Activated effector memory CD4-positive, alpha-beta T cell treated with Interleukin-2 at 50 U/mL for 16 hours (primary cell): Measurements from ENCODE around the gene INSR.
"Not testable (repeated sequence)": the region's sequence is repeated elsewhere in the genome, so short reads cannot be mapped to it uniquely, and the experiment has no call there.

Experiments used
- DNase-seq: peaks from one replicate; pipeline ENCODE4 v3.0.0-alpha.2; 2020

INSR gene

DNA sequence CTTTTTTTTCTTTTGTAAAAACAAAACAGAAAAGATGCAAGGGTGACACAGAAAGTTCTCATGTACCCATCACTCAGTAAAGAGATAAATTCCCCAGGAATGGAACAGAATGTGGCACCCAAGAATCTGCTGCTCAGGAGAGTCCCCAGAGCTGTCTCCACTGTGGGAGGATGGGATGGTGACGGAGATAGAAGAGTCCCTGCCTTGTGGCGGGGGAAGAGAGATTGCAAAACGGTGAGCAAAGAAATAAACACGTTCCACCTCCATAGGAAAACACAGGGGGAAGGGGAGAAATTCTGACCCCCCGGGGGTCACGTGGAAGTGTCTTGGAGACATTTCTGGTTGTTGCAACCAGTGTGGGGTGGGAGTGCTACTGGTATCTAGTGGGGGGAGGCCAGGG, 76.4 kb downstream of the INSR start:
- no peak for DNase-seq

- DNase-seq, result no peak
These were observed 77.8 kb downstream of the INSR start for GRCh38 chr19:7216373-7216902.

- DNase-seq, result no peak
These were observed 79.0 kb downstream of the INSR start for GRCh38 chr19:7215176-7215575.

DNA sequence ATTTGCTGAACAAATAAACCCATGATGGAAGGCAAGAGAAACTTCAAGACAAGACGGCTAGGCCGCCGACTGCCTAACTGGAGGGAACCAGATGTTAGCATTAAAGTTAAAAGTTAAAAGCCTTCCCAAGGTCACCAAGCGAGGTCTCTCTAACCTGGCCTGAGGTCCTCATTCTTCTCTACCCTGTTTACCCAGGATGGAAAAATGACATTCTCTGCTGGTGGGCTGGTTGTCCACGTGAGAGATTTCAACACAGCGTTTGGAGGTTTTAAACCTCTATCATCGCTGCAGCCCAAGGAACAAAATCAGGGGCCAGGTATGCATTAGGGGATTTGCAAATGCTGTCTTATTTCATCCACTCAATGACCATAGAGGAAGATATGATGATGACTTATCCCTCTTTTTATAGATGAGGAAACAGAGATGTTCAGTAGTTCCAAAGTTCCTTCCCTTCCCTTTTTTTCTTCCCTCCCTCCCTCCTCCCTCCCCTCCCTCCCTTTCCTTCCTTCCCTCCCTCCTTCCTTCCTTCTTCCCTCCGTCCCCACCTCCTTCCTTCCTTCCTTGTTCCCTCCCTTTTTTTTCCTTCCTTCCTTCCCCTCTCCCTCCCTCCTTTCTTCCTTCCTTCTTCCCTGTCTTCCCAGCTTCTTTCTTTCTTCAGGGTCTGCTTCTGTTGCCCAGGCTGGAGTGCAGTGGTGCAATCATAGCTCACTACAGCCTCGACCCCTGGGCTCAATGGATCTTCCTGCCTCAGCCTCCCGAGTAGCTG, 79.7 kb downstream of the INSR start:
- DNase-seq, result no peak

DNA sequence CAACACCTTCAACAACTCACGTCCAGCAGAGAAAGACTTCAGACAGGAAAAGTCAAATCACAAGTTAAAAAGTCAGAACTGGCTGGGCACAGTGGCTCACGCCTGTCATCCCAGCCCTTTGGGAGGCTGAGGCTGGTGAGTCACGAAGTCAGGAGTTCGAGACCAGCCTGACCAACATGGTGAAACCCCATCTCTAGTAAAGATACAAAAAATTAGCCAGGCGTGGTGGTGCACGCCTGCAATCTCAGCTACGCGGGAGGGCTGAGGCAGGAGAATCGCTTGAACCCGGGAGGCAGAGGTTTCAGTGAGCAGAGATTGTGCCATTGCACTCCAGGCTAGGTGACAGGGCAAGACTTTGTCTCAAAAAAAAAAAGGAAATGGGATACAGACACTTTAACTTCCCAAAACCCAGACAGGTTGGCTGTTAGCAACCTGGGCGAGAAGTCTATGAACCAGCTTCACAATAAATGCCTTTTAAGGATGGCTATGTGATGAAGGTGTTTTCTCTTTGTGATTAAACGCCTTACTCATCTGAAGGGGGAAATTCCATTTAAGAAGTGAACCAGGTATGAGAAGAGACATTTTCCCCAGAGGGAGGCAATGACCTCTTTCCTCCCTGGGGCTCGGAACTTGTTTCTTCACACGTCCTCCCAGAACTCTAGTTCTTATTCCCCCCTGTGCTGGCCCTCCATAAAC, 80.4 kb downstream of the INSR start:
- DNase-seq, result no peak

DNA sequence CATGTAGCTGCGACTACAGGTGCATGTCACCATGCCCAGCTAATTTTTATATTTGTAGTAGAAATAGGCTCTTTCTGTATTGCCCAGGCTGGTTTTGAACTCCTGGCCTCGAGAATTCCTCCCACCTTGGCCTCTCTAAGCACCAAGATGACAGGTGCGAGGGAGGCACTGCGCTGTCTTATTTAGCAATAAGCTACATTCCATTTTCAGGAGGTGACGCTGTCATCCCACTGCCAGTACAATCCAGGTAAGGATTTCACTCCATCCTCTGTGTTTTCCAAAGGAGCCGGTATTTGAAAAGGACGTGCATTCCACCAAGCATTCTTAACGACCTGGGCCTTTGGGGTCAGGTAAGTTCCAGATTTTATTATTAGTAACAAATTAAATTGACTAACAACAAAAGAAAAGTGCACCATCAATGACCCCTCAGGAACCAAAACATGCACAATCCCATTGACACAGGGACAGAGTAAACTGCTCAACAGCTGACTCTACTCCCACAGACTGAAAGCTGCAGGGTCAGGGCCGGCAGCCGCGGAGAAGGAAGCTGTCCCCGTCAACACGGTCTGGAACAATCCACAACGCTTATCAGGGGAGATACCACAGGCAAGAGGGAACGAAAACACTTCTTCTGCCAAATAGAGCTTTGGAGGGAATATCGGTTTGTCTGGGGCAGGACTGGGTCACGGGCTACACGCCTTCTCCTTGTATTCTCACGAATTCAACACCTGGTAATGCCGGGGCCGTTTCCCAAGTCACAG, 82.8 kb downstream of the INSR start:
- DNase-seq, result no peak

DNA sequence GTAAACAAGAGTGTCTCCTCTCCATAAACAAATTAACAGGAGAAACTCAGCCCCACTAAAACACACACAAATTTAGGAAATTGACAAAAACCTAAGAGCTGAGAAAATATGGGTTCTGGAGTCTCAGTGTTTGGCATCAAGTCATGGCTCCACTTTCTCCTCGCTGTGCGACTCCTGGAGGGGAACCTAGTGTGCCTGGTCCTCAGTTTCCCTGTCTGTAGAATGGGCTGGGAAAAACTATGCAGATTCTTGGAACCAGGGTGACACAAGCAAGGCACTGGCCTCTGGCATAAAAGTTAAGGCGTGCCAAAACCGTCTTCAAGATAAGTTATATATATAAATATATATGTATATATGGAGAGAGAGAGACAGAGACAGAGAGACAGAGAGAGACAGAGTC, 83.9 kb downstream of the INSR start:
- DNase-seq, result no peak

DNA sequence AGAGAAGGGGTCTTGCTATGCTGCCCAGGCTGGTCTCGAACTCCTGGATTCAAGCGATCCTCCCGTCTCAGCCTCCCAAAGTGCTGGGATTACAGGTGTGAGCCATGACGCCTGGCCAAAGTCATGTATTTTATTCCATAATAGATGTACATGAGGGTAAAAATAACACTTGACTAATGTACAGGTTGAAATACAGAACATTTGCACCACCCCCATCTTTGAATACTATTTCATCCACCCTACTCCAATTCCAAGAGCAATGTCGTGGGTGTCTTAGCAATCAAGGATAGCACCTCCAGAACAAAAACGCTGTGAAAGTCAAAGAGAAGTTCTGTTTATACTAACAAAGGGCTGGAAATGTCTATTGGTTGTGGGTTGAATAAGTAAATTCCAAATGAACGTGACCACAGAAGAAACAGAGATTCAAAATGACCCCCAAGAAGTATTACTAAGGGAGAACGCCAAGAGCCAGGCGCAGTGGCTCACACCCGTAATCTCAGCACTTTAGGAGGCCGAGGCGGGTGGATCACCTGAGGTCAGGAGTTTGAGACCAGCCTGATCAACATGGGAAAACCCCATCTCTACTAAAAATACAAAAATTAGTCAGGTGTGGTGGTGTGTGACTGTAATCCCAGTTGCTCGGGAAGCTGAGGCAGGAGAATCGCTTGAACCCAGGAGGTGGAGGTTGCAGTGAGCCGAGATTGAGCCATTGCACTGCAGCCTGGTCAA, 84.5 kb downstream of the INSR start:
- not testable (repeated sequence) for DNase-seq

DNA sequence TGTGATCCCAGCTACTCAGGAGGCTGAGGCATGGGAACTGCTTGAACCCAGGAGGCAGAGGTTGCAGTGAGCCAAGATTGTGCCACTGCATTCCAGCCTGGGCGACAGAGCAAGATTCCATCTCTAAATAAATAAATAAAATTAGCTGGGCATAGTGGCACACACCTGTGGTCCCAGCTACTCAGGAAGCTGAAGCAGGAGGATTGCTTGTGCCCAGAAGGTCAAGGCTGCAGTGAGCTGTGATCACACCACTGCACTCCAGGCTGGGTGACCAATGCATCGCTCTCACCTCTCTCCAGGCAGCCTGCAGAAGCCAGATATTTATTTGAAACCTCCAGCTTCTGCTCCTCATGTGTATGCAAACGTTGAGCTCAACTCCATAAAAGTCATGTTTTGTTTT, 85.2 kb downstream of the INSR start:
- DNase-seq, result not testable (repeated sequence)

DNA sequence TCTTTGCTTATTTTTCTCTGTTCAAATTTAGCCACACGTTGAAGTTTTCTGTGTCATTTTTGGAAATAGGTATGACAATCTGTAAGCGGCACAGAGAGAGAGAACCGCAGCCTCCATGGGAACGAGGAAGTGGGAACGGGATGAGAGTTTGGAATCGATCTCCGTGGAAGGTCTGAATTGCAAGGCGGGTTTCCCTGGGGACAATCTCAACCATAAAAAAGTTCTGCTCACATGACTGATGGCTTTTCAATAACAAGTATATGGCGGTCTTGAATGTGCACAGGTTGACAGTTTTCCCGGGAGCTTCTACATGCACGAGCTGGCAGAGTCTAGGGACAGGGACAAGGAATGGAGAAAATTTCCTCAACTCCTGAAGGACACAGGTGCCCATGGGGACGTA, 90.9 kb downstream of the INSR start:
- no peak for DNase-seq

DNA sequence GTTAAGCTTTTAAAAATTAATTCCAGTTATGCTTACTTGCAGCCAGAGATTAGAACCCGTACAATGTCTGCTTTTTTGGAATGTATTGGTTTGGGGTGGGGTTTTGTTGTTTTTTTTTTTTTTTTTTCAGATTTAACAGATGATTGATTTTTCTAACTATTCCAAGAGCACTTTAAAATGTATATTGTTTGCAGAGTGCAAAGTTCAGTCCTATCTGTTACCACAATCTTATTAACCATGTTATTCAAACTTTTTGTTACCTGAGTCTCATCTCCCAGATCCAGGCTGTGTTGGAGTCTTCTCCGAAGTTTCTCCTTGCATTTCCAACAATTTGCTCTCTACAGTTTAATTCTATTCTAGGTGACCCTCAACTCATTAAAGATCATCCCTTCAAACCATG, 91.3 kb downstream of the INSR start:
- no peak for DNase-seq

DNA sequence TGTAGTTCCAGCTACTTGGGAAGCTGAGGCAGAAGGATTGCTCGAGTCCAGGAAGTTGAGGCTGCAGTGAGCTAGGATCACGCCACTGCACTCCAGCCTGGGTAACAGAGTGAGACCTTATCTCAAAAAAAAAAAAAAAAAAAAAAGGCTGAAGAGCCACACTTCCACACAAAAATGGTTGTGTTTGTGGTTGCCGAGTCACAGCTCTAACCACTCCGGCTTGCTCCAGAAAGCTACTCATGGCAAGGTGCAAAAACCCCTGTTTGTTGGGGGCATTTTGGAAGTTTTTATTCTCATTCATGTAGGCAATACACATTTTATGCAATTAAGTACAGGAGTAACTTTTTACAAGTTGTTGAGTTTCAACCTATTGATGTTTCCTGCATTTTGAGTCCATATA, 93.5 kb downstream of the INSR start:
- DNase-seq, result no peak

DNA sequence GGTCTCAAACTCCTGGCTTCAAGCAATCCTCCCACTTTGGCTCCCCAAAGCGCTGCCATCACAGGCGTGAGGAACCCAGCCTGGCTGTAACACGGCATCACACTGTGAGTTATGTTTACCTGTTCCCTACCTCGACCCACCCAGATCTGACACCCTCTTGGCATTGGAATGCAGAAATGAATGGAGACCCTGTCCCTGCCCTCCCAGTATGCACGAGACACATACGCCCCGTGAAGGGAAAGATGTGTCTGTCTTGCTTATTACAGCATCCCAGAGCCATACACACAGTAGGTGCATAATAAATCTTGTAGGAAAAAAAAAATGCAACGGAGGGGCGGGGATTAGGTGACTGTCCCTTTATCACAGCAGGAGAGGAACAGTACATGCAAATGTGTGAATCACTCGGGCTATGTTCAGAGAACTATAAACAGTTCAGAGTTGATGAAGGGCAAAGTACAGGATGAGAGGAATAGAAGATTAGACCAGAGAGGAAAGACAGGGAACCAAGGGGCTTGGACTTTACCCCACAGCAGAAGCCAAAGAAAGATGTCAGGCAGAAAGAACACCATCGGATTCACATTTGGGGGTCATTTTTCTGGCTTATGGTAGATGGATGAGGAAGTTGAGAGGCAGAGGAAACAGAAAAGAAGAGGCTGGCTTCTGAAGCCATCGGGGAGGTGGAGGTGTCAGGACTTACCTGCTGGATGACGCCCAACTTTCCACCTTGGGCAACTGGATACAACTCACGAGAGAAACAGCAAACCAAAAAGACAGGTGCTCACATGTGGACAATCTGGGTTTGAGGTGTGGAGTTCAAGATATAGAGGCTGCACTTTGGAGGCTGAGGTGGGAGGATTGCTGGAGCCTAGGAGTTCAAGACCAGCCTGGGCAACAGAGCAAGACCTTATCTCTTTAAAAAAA, 94.3 kb downstream of the INSR start:
- DNase-seq, result no peak

DNA sequence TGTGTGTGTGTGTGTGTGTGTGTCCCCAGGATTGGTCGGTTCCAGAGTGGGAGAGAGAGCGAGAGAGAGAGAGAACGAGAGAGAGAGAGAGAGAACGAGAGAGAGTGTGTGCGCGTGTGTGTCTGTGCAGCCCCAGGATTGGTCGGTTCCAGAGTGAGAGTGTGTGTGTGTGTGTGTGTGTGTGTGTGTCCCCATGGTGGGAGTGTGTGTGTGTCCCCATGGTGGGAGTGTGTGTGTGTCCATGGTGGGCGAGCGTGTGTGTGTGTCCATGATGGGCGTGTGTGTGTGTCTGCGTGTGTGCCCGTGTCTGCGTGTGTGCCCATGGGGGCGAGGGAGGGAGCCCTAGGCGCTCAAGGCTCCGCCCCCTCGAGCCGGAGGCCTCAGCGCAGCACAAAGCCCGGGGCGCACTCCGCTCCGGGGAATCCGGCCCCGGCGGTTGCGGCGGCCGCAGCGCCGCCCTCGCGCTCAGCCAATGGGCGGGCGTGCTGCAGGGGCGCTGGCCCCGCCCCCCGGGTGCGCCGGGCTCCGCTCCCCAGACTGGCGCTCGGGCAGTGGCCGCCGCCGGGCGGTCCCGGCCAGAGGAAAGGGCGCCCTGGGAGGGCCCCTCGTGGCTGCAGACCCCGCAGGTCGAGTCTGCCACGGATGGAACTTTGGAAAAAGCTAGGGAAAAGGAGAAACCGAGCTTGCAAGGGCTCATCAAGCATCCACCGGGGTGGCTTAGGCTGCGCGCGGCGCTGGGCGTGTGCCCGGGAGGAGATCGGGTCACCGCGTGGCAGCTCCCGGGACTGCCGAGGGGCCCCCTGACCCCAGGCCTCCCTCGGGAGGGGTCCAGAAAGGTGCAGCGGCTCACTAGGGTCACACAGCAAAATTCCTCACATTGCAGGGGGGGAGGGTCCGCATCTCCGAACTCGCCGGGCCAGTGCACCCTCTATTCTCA, 96.2 kb downstream of the INSR start:
- peak; percentile 87 for DNase-seq

GRCh38 chr19:7197119-7197759, 97.0 kb downstream of the INSR start:
- DNase-seq, result peak; percentile 74

DNA sequence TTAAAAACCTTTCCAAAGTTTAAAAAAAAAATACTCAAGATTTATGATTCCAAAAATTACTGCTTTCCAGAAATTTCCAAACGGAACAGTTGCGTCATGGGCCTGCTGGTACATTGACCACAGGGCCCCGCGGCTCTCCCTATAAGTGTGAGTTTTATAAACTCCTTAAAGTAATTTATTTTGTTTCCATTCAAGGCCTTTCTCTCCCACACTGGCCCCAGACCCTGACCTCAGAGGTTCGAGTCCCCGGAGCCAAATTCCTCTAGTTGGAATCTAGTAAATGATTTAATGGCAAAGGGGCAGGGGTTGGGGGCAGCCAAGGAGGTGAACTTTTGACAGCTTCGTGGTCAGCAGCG, 97.5 kb downstream of the INSR start:
- DNase-seq, result no peak

GRCh38 chr19:7195046-7195445, 99.2 kb downstream of the INSR start:
- no peak for DNase-seq

GRCh38 chr19:7194566-7194965, 99.6 kb downstream of the INSR start:
- no peak for DNase-seq

DNA sequence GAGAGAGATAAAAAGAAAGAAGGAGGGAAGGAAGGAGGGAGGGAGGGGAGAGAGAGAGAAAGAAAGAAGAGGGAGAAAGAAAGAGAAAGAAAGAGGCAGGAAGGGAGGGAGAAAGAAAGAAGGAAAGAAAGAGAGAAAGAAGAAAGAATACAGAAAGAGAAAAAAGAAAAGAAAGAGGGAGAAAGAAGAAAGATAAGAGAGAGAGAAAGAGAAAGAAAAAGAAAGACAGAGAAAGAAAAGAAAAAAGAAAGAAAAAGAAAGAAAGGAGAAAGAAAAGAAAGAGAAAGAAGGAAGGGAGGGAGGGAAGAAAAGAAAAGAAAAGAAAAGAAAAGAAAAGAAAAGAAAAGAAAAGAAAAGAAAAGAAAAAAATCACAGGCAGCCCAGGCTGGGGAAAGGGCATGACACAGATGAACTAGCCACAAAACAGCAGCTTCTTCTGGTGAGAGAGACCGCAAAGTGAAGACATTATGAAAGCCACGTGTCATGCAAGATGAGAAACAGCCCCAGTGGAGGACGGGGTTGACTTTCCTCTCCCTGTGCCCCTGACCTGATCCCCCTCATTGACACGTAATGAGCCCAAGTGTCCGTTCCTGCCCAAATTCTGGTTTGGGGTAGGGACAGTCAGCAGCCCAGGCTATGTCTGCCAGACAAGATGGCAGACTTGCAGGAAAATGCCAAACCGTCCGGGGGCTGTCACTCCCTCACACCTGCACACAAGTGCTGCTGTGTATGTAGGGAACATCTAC, 102.1 kb downstream of the INSR start:
- peak; percentile 18 for DNase-seq
